Testis (tissue), 2 donors: ENCODE measurements around the gene PAN3.

Source experiments
- CTCF ChIP-seq, 3 experiments: fragments of 450-650 bp in 2 of 3; fragments of 200-600 bp in 1 of 3; sonication (generic) in 1 of 3; IDR thresholded peaks; one replicate each; pipeline ENCODE4 v1.5.1; 2016 to 2019; ENCODE audit warnings: antibody characterized with exemption in 3 of 3, mild to moderate bottlenecking in 2 of 3, moderate library complexity in 1 of 3
- POLR2A ChIP-seq: fragments of 450-650 bp; IDR thresholded peaks from one replicate; pipeline ENCODE4 v1.6.1; 2017; ENCODE audit warnings: antibody characterized with exemption, mild to moderate bottlenecking, moderate library complexity

- TF ChIP-seq CTCF (IDR thresholded peaks at IDR 0.05) (no peak), POLR2A (no peak)
Measured at GRCh38 chr13:28204043-28204442, 65.7 kb downstream of the PAN3 start.
